Loucy (cell line): Measurements from ENCODE around the gene LCP1.

Experiments used
- EZH2phosphoT487 ChIP-seq: fragments of 200-600 bp; IDR thresholded peaks from 2 replicates; pipeline ENCODE4 v1.6.1; 2018; ENCODE audit warnings: antibody characterized with exemption, mild to moderate bottlenecking, moderate library complexity, borderline replicate concordance
- TF ChIP-seq, protein P1 (sequence below): fragments of 200-600 bp; sonication (generic); conservative IDR thresholded peaks from 2 replicates; pipeline ENCODE4 v1.5.1; 2014; ENCODE audit warnings: mild to moderate bottlenecking, antibody characterized with exemption, low read length

DNA sequence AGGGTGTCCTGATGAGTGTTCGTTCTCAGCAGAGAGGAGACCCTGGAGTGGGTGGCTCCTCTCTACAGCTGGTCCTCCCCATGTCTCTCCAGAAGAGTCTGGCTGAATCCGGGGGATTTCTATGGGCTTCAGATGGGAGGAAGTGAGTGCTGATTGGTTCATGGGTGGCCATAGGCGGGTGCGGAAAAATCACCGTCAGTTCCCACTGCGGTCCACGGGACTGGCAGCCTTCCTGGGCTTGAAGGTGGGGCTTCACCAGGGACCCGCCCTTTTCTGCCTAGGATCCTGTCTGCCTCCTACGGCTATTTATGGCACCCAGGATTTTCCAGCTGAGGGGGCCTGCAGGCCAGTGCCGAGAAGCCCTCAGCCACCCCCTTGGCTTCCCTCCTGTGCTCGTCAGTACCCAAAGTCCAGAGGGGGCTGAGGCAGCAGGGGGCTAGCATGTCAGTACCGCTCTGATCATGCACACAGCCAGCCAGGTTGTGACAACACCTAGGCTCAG lies 95.5 kb downstream of the LCP1 start:
- TF ChIP-seq, protein P1, sequence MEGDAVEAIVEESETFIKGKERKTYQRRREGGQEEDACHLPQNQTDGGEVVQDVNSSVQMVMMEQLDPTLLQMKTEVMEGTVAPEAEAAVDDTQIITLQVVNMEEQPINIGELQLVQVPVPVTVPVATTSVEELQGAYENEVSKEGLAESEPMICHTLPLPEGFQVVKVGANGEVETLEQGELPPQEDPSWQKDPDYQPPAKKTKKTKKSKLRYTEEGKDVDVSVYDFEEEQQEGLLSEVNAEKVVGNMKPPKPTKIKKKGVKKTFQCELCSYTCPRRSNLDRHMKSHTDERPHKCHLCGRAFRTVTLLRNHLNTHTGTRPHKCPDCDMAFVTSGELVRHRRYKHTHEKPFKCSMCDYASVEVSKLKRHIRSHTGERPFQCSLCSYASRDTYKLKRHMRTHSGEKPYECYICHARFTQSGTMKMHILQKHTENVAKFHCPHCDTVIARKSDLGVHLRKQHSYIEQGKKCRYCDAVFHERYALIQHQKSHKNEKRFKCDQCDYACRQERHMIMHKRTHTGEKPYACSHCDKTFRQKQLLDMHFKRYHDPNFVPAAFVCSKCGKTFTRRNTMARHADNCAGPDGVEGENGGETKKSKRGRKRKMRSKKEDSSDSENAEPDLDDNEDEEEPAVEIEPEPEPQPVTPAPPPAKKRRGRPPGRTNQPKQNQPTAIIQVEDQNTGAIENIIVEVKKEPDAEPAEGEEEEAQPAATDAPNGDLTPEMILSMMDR: no peak
- TF ChIP-seq EZH2phosphoT487: no peak
